DMS53 treated with DMSO at 0.1 percent for 48 hours (cell line): ENCODE measurements around the gene GATAD2A.
"Not testable (repeated sequence)": the region's sequence is repeated elsewhere in the genome, so short reads cannot be mapped to it uniquely, and the experiment has no call there.

ENCODE experiments used
- DNase-seq: peaks from one replicate; lab custom pipeline; 2025; ENCODE audit not compliant: unreplicated experiment; lab: John Stamatoyannopoulos, UW

The GATAD2A gene

DNA sequence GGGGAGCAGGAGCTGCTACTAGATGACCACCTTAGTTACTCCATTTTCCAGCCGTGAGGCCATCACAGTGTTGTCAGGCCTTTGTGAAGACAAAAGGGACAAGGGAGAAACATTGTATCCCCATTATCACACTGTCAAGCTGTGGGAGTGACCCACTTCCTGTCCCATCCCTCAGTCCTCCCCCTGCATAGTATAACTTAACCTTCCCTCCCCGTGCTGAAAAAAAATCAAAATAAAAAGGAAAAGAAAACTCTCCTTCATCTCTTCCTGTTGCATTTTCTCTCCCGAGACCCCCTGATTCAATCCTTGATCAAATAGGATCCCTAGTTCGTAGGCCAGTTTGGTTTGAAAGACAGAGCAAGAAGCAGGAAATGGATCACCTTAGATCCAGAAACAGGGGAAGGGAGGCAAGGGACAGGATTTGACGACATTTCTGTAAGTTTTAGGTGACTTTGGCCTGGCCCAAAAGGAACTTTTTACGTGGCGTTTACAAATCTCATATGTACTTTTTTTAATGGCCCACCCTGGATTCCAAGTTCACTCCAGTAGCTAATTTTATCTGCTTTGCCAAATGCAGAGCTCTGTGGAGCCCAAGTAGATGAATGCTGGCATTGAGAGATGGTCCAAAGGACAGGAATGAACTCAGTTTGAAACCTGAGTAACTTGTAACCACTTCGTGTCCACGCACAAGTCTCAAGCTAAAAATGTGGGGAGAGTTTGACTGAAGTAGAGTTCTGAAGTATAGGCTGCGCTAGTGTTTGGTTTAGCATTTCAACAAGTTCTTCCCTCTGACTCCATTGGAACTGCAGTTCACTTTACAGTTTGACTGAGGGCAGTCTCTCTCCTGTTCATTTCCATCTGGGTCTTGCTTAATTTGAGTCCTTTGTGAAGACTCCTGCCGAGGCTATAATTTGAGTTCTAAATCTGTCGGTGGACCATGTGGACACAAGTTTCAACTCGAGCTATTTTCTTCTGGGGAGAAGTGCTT lies 16.6 kb upstream of the GATAD2A start:
- no peak for DNase-seq

DNA sequence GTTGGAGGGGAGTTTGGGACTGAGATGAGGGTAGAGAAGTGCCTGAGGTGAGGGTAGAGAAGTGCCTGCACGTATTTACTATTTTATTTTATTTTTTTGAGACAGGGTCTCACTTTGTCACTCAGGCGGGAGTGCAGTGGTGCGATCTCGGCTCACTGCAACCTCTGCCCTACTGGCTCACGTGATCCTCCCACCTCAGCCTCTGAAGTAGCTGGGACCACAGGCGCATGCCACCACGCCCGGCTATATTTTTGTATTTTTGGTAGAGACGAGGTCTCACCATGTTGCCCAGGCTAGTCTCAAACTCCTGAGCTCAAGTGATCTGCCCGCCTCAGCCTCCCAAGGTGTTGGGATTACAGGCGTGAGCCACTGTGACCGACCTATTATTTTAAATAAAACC lies 15.8 kb upstream of the GATAD2A start:
- not testable (repeated sequence) for DNase-seq

DNA sequence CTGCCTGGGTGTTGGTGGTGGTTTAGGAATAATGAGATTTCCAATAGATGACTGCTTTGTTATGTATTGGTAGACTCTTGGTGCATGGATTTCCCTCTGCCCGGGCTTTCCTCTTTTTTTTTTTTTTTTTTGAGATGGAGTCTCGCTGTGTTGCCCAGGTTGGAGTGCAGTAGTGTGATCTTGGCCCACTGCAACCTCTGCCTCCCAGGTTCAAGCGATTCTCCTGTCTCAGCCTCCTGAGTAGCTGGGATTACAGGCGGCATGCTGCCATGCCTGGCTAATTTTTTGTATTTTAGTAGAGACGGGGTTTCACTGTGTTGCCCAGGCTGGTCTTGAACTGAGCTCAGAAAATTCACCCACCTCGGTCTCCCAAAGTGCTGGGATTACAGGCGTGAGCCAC lies 11.1 kb upstream of the GATAD2A start:
- not testable (repeated sequence) for DNase-seq

DNA sequence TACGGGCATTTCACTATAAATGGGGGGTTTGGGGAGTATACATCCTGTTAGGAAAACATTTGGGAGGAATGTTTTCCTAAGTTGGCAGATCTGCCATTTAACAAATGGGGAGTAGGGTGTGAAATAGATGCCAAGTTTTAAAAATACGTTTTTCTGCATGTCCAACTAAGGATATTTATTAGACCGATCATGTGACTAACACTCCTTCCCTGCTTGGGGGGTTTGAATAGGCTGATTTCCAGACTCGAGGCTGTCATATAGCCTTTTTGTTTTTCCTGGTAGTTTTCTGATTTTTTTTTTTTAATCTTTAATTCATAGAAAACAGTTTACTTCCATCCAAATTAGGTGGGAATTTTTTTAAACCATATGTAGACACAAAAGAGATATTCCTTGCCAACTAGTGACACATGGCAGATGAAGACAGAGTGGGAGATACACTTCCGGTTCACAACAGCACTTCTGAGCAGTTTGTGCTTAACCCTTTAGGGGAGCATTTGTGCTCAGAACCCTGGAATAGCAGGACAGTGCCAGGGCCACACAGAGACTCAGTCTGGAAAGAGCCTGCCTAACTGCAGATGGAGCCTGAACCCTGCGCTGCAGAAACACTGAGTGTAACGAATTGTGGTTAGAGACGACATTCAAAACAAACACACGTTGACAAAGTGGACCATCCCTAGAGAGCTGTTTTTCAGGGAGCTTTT lies 5.6 kb upstream of the GATAD2A start:
- no peak for DNase-seq

DNA sequence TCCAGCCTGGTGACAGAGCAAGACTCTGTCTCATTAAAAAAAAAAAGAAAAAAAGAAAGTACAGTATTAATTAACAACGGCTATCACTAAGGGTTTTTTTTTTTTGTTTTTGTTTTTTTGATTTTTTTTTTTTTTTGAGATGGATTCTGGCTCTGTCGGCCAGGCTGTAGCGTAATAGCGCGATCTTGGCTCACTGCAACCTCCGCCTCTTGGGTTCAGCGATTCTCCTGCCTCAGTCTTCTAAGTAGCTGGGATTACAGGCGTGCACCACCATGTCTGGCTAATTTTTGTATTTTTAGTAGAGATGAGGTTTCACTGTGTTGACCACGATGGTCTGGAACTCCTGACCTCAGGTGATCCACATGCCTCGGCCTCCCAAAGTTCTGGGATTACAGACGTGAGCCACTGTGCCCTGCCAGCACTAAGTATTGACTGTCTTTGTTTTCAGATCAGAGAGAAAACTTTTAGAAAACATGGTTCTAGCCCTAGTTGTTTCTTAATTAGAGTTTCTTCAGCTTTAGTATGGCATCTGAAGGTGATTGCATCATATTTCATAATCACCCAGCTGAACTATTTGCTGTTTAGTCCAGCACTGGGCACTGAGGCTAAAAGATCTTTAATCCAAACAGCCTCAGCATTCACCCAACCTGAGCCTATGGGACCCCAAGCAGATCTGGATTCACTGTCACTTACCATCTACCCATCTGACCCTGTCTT lies 2.7 kb upstream of the GATAD2A start:
- DNase-seq: no peak

DNA sequence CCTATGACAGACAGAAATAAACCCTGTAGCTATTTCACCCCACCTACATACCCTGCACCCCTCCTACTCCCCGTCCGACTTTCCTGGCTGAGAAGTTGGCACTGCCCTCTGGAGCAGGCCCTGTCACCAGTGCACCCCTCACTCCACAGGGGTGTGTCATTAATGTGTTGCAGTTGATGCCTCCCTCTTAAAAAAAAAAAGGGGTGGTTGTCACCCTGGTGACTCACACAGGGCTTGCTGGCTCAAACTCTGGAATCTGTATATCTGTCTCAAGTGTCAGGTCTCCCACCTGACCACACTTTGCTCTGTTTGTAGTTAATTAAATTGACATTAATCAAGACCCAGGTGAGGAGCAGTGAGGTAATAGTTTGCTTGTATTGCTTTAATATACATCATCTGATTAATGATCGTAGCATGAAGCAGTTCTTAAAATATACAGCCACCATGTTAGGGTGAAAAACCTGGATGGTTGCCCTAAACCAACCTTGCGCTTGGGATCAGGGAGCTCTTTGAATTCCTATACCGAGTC lies 2.0 kb upstream of the GATAD2A start:
- no peak for DNase-seq

DNA sequence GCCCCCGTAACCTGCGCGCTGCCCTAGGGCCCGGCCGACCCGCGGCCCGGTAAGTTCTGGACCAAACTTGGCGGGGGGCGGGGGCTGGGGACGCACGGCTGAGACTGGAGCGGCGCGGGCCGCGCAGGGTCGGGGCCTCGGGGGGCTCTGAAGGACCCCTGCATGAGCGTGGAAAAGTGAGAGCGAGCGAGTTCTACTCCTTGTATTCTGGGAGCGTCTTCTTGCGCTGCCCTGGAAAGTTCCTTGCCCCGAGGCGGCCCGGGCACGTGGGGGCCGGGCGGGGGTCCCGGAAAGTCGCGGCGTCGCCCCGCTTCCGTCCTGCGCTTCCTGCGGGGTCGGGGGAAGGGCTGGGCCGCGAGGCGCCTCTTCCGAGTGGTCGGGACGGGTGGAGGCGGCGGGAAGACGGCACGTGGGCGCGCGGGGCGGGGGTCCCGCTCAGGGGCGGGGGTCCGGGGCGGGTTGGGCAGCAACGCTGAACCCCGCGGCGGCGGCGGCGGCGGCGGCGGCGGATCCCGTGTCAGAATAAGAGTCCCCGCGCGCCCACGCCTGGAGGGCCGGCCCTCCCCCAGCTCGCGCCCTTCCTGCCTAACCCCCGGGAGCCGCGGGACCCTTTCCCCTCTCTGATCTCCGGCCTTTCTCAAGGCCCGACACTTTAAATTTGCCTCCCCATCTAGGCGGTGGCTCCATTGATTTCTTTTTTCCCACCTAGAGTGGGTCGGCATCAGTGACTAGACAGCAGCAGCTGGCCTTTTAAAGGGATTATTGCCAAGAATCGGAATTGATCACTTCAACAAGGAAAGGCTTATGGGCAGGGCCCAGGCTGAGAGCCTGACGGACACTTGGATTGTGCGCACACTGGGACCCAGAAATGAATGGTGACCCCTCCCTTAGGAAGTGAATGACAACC lies 749 bp downstream of the GATAD2A start:
- no peak for DNase-seq

DNA sequence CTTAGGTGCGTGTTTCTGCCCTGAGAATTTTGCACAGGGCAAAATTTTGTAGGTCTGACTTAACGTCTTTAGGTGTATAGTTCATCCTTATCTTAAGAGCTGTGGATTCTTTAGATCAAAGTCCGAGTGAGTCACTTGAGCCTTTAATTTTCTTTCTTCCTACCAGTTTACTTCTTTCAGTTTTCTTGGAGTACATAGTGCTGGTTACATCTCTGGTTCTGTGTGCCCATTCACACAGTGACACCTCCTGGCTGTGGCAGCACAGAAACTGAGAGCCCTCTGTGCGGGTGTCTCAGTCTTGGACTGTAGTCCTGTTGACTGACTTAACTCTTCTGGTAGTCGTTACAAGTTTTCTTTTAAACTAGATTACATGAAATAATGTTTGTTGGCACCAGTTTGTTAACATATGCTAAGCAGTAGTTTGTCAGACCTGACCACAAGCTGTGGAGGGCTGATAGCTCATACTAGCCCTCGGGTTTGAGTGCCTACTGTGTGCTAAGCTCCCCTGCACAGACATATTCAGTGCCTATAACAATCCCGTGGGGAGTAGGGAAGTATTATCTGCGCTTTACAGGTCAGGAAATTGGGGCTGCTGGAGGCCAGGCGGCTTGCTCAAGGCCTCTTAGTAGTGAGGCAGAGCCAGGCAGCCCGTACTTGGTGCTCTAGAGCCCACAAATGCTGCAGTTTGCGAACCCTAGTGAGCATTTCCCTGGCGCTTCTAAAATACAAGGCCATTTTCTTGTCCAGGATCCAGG lies 1.6 kb downstream of the GATAD2A start:
- DNase-seq: no peak

DNA sequence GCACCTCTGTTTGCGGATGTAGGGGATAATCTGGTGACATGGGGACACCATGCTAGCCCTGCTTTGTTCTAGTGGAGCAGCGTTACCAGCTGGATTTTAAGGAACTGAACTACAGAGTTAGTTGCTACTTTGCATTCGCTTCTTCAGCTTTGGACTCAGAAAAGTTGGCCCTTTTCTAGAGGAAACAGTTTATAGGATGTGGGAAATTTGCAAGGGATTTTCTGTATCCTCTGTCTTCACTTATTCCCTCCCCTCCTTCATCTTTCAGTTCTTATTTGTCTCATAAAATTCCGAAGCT lies 2.1 kb downstream of the GATAD2A start:
- no peak for DNase-seq

DNA sequence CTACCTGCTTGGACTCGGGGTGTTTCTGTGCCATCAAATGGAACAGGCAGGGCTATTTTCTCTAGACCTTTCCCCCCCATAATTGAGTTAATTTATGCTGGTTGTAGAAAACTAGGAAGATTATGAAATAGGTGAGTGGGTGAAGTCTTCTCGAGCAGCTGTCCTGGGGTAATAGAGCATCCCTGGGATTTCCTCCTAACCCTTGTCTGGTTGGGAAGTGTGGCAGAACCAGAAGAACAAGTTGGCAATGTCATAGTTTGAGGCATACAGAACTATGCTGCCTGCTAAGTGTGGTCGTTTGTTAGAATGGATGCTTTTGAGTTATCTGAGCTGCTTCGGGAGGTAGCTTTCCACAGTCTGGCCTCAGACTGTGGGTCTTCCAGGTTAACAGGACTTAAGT lies 3.7 kb downstream of the GATAD2A start:
- no peak for DNase-seq

DNA sequence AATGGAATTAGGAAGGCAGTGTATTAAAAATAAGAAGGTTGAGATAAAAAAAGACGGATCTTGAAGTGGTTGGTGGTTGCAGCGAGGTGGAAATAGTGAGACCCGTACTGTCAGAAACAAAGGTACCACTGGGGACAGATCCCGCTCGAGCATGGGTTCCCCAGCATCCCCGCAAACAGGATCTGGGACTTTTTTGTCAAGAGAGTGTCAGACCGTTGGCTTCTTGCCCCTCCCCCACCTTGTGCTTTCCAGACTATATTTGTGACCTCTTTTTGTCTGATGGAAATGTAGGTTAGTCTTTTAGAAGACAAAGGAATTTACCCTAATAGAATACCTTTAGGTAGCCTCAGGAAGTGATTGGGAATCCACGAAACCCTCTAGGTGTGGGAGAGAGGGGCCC lies 4.2 kb downstream of the GATAD2A start:
- no peak for DNase-seq

DNA sequence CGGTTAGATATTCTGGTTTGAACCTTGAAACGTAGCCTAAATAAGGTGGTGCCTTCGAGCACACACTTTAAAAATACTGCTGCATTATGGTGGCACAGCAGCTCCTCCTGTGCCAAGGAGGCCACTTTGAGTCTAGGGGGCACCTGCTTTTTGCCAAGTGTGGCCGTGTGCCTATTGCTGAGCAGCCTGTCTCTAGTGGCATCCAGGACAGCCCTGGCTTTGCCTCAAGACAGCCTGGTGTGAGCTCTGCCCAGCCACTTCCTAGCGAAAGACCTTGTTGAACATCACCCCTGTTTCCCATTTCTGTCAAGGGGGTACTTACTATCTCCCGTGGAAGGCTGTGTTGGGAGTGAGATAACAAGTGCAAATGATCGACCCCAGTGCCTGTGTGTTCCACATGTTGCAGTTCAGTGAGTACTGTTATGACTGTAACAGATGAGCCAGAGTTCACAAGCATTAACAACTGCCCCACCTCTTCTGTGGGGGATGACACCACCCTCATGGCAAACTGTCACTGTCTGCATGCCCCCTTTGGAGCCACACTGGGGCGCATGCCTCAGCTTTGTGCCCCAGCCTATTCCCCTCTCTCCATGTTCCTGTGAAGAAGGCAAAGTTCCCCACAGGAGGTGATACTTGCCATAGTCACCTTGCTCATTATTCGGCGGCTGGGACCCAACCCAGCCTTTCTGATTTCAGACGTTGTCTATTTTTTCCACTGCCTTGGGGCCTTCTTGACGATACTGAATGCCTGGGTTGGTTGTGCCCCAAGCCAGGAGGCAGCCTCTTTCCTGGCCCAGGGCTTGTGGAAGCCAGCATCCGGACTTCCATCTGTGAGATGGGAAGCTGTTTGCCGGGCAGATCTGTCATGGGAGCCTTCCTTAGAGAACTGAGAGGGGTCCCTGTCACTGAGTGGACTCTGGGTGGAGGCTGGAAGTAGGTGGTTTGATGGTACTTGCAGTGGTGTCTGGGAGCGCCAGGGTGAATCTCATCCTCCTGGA lies 5.4 kb downstream of the GATAD2A start:
- DNase-seq: no peak

DNA sequence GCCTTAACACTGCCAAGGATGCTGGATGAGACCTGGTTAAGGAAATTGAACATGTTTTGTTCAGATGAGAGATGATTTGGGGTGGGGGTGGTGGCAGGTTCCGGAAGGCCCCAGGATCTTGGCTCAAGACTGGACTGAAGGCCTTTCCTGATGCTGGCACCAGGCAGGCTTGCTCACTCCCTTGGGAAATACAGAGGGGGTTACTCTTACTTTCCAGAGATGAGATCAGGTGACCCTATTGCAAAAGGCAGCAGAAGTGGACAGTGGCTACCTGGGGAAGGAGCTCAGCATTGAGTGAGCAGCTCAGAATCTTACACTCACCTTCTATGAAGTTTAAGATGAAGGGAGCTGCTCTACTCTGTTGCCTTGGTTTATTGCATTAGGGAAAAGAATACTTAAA lies 10.8 kb downstream of the GATAD2A start:
- no peak for DNase-seq

DNA sequence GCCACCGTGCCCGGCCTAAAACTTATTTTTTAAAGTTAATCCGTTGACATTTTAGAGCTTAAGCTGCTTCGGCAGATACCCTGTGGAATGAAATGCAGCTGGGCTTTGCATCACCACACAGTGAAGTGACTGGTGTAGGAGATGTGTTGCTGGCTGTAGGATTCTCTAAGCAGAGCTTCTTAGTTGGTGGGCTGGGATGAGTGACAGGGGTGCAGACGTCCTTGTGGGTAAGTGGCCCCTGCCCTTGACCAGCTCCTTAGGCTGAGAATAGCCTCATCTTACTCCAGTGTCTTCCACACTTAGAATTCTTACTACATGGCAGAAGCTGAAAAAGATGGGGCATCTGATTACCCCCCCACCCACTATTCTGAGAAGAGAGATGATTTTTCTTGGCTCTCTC lies 11.6 kb downstream of the GATAD2A start:
- DNase-seq: no peak

DNA sequence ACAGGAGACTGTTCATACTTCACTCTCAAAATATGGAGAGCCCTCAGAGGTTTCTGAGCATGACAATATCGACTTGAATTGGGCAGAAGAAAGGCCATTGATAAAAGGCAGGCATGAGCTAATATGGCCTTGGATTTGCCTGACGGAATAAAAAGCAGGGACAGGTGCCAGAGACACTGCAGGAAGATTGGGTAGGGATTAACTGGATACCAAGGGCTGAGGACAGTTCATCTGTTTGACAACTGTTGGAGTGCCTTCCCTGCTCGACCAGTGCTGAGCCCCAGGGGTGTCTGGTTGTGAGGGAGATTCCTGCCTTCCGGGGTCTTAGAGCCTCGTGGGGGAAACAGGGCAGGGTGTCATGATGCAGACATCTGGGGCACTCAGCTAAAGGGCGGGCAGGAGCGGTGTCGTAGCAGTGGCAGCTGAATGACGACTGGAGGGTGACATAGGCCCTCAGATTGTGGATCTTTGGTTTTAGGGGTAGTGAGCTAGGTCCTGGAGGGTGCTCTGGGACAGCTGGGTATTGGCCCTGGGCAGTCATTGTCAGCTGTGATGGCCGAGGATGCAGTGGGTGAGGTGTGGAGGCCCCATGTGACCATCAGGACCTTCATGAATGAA lies 12.3 kb downstream of the GATAD2A start:
- DNase-seq: no peak

DNA sequence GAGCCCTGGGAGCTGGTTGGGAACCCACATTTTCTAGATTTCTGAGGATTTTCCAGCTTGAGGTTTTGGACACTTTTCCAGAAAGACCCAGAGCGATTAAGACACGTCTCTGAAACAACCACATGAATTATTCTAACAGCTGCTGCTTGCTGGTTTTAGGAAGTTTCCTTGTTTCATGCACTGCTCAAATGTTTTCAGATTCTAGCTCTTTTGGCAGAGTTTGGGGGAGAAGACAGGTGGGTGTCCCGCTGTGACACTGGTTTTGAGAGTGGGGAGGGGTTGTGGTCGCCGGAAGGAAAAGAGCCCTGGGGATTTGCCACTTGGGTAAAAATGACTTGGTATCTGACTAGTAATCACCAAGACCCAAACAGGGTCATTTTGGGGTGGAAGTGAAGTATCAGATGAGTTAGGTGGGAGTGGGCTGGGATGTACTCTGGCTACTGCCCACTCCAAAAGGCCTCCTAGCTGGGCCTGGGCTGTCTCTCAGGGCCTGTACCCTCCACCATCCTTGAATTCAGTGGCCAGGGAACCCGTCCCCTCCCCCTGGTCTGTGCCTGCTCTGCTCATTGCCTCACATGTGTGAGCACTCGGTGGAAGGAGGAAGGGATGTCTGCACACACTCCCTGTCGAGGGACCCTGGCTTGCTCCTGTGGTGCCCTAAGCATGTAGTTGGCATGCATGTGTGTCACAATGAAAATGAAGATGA lies 13.2 kb downstream of the GATAD2A start:
- DNase-seq: no peak

DNA sequence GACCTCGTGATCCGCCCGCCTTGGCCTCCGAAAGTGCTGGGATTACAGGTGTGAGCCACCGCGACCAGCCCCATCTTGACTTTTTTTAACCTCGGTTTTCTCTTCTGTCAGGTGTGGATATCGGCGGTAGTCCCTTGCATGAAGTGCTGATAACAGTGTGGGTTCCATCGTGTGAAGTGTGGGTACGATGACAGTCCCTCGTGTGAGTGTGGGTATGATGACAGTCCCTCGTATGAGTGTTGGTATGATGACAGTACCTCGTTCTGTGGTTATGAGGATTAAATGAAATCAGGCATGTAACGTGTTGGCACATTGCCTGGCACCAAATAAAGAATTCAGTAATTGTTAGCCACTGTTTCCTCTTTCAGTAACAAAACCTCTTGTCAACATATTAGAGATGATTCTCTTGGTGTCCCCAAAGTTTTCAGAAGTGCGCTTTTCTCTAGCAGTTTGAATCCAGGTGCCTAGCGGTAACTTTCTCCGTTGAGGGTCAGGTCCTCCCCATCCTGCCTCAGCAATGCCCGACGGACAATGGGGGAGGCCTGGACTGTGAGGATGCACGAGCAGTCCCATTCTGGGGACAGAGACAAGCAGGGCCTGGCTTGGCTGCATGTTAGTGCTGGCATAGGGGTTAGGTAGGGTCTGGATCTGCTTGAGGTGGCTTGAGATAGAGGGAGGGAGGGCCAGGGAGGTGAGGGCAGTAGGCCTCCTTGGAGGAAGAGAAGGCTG lies 15.3 kb downstream of the GATAD2A start:
- DNase-seq: no peak
